GM12865 (cell line): ENCODE results near the gene MYO1D.
A peak's percentile ranks its signal among the peaks of the same experiment; 100 is the strongest.

ENCODE experiments used
- DNase-seq: peaks from one replicate; pipeline ENCODE4 v3.0.0; 2010; ENCODE audit warnings: low read depth
- H3K4me3 ChIP-seq: 2 replicates; pipeline ENCODE4 v1.5.1; 2011; ENCODE audit warnings: mild to moderate bottlenecking, low read depth, low read length, control low read depth
- TF ChIP-seq, protein P1 (sequence below): IDR thresholded peaks from 2 replicates; pipeline ENCODE4 v1.5.1; 2011; ENCODE audit warnings: low read length, control low read depth, low read depth, inconsistent platforms; ENCODE audit not compliant: insufficient read depth; ENCODE audit errors: missing control alignments

MYO1D gene

DNA sequence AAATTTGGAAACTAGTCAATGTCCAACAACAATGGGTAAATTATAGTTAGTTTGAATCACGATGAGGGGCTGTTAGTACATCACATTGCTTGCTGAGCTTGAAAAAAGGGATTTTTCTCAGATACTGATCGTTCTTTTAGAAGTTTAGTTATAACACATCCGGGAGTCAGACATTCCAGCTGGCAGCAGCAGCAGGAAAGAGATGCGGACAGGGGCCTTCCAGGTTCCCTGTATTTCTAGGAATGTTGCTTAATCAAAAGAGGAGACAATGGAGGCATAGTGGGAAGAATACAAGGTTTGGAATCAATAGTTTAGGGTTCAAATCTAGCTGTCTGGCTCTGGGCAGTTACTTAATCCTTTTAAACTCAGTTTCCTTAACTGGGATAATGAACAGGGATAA is 362.3 kb downstream of the MYO1D start:
- TF ChIP-seq, protein P1, sequence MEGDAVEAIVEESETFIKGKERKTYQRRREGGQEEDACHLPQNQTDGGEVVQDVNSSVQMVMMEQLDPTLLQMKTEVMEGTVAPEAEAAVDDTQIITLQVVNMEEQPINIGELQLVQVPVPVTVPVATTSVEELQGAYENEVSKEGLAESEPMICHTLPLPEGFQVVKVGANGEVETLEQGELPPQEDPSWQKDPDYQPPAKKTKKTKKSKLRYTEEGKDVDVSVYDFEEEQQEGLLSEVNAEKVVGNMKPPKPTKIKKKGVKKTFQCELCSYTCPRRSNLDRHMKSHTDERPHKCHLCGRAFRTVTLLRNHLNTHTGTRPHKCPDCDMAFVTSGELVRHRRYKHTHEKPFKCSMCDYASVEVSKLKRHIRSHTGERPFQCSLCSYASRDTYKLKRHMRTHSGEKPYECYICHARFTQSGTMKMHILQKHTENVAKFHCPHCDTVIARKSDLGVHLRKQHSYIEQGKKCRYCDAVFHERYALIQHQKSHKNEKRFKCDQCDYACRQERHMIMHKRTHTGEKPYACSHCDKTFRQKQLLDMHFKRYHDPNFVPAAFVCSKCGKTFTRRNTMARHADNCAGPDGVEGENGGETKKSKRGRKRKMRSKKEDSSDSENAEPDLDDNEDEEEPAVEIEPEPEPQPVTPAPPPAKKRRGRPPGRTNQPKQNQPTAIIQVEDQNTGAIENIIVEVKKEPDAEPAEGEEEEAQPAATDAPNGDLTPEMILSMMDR = no peak
- DNase-seq = no peak

DNA sequence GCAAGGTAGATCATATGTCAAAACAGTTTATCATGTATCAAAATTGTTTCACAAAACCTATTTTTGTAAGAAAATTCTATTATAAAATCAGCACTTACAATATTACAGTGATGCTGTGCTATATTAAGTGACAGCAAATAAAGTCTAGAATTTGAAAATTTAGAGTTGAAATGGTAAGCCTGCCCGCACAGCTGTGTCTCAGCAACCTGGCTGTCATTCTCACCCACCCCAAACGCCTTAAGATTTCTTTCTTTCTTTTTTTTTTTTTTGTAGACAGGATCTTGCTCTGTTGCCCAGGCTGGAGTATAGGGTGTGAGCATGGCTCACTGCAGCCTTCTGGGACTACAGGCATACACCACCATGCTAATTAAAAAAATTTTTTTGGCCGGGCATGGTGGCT is 363.3 kb downstream of the MYO1D start:
- DNase-seq = no peak
- no peak overlapping the region for H3K4me3 ChIP-seq
- TF ChIP-seq, protein P1 = no peak

More for the DNA sequence above, 362.3 kb downstream of the MYO1D start:
- no peak overlapping the region for H3K4me3 ChIP-seq

DNA sequence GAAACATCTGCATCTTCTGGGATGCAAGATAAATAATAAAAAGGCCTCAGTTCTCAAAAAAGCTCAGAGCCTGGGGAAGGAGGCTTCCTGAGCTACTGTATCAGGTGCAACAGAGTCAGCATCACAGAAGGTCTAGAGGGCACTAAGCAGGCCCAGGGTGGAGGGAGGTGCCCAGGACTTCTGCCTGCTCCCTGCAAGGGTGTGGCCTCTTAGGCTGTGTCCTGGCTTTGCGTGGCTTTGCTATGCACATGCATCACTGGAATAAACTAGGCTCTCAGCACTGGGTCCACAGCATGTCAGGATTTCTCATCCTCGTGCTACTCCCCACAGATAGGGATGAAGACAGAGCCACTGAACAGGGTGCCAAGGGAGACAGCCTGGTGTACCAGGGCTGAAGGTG is 364.6 kb downstream of the MYO1D start:
- no peak for DNase-seq
- TF ChIP-seq, protein P1 = no peak
- no peak overlapping the region for H3K4me3 ChIP-seq

DNA sequence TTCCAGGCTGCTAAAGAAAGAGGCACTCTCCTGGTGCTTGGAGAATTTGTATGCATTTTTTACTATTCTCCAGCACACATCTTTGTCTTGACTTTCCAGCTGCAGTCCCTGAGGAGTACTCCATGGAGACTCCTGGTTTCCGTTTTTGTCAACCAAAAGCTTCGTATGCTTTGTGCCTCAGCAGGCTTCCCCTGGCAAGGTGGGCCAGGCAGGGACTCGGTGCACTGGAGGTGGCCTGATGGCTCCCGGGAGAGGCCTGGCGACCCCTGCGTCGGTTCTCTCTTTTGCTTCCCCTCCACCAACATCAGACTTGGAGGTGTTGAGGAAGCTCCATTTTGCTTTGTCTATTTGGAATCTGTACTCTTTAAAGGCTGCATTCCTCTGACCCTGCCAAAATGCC is 366.5 kb downstream of the MYO1D start:
- no peak overlapping the region for H3K4me3 ChIP-seq
- TF ChIP-seq, protein P1 = no peak
- DNase-seq = no peak

DNA sequence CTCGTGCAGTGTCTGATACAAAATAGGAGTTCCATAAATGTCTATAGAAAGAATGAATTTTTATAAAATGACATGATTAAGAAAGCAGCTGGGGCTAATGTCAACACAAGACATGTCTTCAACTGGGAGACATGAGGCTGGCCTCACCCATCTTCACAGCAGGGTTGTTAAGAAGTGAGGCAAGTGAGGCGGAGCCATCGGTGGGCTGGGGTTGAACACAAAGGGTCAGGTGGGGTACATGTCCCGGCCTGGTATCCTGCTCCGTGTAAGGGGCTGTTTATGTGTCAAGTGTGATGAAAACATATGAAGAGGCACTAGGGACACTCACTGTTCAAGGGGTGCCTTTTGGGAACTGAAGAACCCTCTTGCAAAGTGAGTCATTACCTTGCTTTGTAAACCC is 368.0 kb downstream of the MYO1D start:
- H3K4me3 ChIP-seq = no peak overlapping the region
- TF ChIP-seq, protein P1 = no peak
- DNase-seq = no peak

DNA sequence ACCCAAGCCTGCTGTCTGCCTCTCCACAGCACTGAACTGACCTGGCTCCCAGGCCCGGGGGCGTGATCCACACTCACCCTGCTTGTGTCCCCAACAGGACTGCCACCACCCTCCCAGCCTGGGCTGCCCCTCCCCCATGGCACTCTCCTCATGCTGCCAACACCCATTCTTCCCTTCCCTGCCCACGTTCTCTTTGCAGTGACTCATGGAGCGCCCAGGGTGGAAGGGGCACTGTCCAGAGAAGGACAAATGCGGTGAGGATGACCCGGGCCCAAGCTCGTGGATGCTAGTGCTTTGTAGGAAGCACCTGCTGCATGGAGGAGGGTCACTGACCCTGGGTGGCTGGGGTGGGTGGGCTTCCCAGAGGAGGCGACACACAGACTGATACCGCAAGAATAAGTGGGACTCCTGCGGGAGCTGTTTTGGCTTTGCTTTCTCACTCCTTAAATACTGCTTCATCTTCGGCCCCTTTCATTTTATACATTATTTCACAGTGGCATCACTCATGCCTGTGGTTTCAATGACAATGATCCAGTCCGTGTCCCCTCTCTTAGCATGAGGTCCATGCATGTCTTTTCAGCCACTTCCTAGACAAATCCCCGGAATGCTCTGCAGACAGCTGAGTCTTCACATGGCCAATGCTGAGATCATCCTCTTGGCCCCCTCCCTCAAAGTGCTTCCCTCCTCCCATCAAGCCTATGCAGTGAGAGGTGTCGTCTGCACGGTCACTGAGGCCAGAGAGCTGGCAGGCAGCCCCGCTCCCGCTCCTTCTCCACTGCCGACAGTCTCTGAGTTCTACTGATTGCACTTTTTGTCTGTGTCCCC is 372.5 kb downstream of the MYO1D start:
- peak overlapping the region; percentile 19; the same call in 1 of the 2 replicates for H3K4me3 ChIP-seq
- no peak for DNase-seq
- TF ChIP-seq, protein P1 = no peak
